Transverse colon (tissue), 4 donors: ENCODE measurements around the gene PROX2.

Experiments
- CTCF ChIP-seq, 5 experiments: fragments of 200-600 bp in 3 of 5; fragments of 450-650 bp in 2 of 5; sonication (generic) in 3 of 5; IDR thresholded peaks; 1 replicate in 2 of 5; 2 replicates in 3 of 5; pipeline ENCODE4 v1.5.1; 2016 to 2017; ENCODE audit warnings: antibody characterized with exemption in 5 of 5, inconsistent platforms in 3 of 5, mild to moderate bottlenecking in 2 of 5, moderate library complexity in 1 of 5
- EP300 ChIP-seq: sonication (generic); formaldehyde crosslinking; IDR thresholded peaks from one replicate; pipeline ENCODE4 v1.6.1; 2017; ENCODE audit warnings: antibody characterized with exemption, low read depth
- POLR2A ChIP-seq: fragments of 450-650 bp; IDR thresholded peaks from one replicate; pipeline ENCODE4 v1.6.1; 2016; ENCODE audit warnings: antibody characterized with exemption, mild to moderate bottlenecking, moderate library complexity
- POLR2AphosphoS5 ChIP-seq, 3 donors: sonication (generic); formaldehyde crosslinking; IDR thresholded peaks; one replicate each; pipeline ENCODE4 v1.6.1; 2016; ENCODE audit warnings: antibody characterized with exemption in 3 of 3

GRCh38 chr14:74915826-74916225 is 39.9 kb upstream of the PROX2 start:
- TF ChIP-seq CTCF (IDR thresholded peaks at IDR 0.05) (no peak), POLR2A (no peak), POLR2AphosphoS5 (IDR thresholded peaks at IDR 0.05) (no peak), EP300 (no peak)
